Sigmoid colon (tissue), 3 donors: ENCODE results near the gene MAP3K14.

Source experiments
- CTCF ChIP-seq, 4 experiments: fragments of 450-650 bp in 3 of 4; fragments of 200-600 bp in 1 of 4; IDR thresholded peaks; one replicate each; pipeline ENCODE4 v1.5.1; 2016 to 2019; ENCODE audit warnings: antibody characterized with exemption in 4 of 4, mild to moderate bottlenecking in 3 of 4, moderate library complexity in 2 of 4
- POLR2A ChIP-seq, 2 donors: fragments of 450-650 bp; IDR thresholded peaks; one replicate each; pipeline ENCODE4 v1.6.1; 2016; ENCODE audit warnings: antibody characterized with exemption in 2 of 2, mild to moderate bottlenecking in 2 of 2, moderate library complexity in 2 of 2

- TF ChIP-seq POLR2A (IDR thresholded peaks at IDR 0.05), result no peak
- TF ChIP-seq CTCF (IDR thresholded peaks at IDR 0.05), result no peak
These were observed 73.1 kb downstream of the MAP3K14 start for GRCh38 chr17:45243750-45244149.
